RWPE2 (cell line): ENCODE data around the gene EEFSEC.

ENCODE experiments used
- ATAC-seq: fragments of 200-7000 bp; cut with Tn5 transposase; 3 replicates; pipeline ENCODE4 v1.9.1; 2021; ENCODE audit warnings: low read depth
- DNase-seq: peaks from one replicate; pipeline ENCODE4 v3.0.0-alpha.2; 2020; ENCODE audit warnings: low spot score
- H3K27ac ChIP-seq: fragments of 450-650 bp; 2 replicates; pipeline ENCODE4 v1.5.1; 2017; ENCODE audit warnings: mild to moderate bottlenecking; ENCODE audit not compliant: poor library complexity, severe bottlenecking
- H3K27me3 ChIP-seq: fragments of 250-450 bp; sonication (Bioruptor Pico); 2 replicates; pipeline ENCODE4 v1.5.1; 2021; ENCODE audit warnings: mild to moderate bottlenecking, moderate library complexity; ENCODE audit not compliant: insufficient read depth, poor library complexity, severe bottlenecking
- H3K36me3 ChIP-seq: fragments of 250-450 bp; sonication (Bioruptor Pico); 2 replicates; pipeline ENCODE4 v1.5.1; 2020; ENCODE audit warnings: low read depth, mild to moderate bottlenecking, moderate library complexity
- H3K4me1 ChIP-seq: fragments of 250-450 bp; sonication (Bioruptor Pico); 2 replicates; pipeline ENCODE4 v1.5.1; 2021; ENCODE audit warnings: mild to moderate bottlenecking, moderate library complexity; ENCODE audit not compliant: insufficient read depth, poor library complexity, severe bottlenecking
- H3K4me3 ChIP-seq: fragments of 250-450 bp; sonication (Bioruptor Pico); 2 replicates; pipeline ENCODE4 v1.5.1; 2021; ENCODE audit warnings: mild to moderate bottlenecking, moderate library complexity; ENCODE audit not compliant: severe bottlenecking
- H3K9me3 ChIP-seq: fragments of 250-450 bp; sonication (Bioruptor Pico); 2 replicates; pipeline ENCODE4 v1.5.1; 2021; ENCODE audit warnings: mild to moderate bottlenecking, moderate library complexity; ENCODE audit not compliant: severe bottlenecking
- TF ChIP-seq, protein P1 (sequence below): fragments of 450-650 bp; IDR thresholded peaks from one replicate; pipeline ENCODE4 v1.5.1; 2017; ENCODE audit warnings: mild to moderate bottlenecking, moderate library complexity; ENCODE audit not compliant: poor library complexity, severe bottlenecking

The EEFSEC gene

DNA sequence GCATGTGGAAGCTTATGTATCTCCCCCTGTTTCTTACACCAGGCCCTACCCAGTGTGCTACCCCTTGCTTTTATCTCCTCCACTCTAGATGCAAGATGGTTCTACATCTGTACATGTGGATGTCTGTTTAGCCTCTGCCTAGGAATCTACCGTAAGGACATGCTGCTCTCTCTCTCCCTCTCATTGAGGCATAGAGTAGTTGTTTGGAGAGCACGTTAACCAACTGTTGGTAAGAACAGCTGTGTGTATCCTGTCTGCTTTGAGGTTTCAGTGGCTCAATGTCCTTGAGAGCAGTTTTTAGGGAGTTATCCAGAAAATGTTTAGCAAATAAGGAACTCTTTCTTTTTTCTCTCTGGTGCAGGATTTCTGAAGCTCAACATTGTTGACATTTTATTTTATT lies 160.7 kb downstream of the EEFSEC start:
- TF ChIP-seq, protein P1, sequence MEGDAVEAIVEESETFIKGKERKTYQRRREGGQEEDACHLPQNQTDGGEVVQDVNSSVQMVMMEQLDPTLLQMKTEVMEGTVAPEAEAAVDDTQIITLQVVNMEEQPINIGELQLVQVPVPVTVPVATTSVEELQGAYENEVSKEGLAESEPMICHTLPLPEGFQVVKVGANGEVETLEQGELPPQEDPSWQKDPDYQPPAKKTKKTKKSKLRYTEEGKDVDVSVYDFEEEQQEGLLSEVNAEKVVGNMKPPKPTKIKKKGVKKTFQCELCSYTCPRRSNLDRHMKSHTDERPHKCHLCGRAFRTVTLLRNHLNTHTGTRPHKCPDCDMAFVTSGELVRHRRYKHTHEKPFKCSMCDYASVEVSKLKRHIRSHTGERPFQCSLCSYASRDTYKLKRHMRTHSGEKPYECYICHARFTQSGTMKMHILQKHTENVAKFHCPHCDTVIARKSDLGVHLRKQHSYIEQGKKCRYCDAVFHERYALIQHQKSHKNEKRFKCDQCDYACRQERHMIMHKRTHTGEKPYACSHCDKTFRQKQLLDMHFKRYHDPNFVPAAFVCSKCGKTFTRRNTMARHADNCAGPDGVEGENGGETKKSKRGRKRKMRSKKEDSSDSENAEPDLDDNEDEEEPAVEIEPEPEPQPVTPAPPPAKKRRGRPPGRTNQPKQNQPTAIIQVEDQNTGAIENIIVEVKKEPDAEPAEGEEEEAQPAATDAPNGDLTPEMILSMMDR, result no peak
- H3K4me1 ChIP-seq, result no peaks in the 10 kb centered on the region
- no peaks in the 10 kb centered on the region for H3K36me3 ChIP-seq
- no peaks in the 10 kb centered on the region for H3K27me3 ChIP-seq
- no peaks in the 10 kb centered on the region for H3K9me3 ChIP-seq
- DNase-seq (no peak), ATAC-seq (no peak)
- H3K27ac ChIP-seq, result no peak overlapping the region
- no peak overlapping the region for H3K4me3 ChIP-seq

DNA sequence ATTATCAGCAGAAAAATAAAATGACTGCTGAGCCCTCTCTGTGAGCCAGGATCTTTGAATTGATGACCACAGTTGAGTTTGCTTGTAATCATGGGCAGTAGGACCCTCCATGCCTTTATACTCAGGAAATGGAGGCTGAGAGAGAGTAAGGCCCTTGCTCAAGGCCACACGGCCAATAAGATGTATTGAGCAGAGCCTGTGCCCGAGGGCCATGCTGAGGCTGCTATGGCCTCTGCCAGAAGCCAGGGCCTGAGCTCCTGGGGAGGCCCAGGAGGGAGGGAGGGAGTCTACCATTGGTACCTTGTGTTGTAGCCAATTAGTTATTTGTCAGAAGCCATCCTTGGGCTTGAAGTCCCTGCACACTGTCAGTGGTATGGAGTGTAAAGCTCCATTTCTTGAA lies 162.0 kb downstream of the EEFSEC start:
- no peaks in the 10 kb centered on the region for H3K4me1 ChIP-seq
- TF ChIP-seq, protein P1, result no peak

DNA sequence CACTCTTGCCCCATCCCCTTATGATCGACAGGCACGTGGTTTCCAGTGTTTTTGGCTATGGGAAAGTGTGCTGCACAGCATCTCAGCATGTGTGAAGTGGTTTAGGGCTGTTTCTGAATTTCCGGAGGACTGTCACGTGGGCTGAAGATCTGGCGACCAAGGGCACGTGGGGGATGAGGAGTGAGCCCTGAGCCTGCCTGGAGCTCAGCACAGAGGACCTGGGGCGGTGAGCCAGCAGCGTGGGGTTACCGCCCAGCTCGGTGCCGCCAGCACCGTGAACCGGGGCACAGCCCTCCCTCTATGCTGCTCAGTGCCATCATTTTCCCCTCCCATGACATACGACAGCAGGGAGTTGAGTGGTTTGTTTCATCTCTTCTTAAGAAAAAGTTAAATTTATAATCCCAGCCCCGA lies 163.2 kb downstream of the EEFSEC start:
- TF ChIP-seq, protein P1, result no peak
- H3K4me1 ChIP-seq, result no peaks in the 10 kb centered on the region
- H3K27ac ChIP-seq, result no peak overlapping the region
- H3K36me3 ChIP-seq, result no peaks in the 10 kb centered on the region
- ATAC-seq (no peak), DNase-seq (no peak)
- H3K4me3 ChIP-seq, result no peak overlapping the region
- H3K9me3 ChIP-seq, result no peaks in the 10 kb centered on the region
- H3K27me3 ChIP-seq, result no peaks in the 10 kb centered on the region

More for the DNA sequence above, 162.0 kb downstream of the EEFSEC start:
- no peaks in the 10 kb centered on the region for H3K27me3 ChIP-seq
- no peaks in the 10 kb centered on the region for H3K36me3 ChIP-seq
- no peaks in the 10 kb centered on the region for H3K9me3 ChIP-seq
- no peak for DNase-seq
- no peak for ATAC-seq
- no peak overlapping the region for H3K4me3 ChIP-seq
- H3K27ac ChIP-seq, result no peak overlapping the region

DNA sequence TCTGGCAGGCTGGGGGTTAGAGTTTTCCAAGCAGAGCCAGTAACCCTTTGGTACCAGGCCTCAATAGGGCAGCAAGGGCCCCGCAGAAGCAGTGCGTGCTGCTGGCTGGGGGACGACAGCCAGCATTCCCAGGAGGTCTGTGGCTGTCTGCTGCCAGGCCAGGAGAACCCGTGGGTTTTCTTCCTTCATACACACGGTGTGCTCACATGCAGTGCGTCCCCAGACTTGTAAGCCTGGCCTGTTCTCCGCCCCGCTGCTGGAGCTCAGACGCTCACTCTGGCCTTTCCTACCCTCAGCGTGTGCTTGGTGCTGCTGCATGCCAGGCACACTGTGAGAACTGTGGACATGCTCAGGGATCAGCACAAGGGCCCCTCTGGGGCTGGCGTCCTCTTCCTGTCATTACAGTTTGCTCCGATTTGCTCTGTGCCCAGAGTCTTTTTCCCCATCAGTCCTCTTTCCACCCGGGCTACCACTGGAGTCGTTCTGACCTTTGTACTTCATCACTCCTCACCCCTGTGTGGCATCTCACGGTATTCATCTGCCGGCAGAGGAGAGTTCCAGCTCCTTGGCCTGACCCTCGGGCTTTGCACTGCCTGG lies 163.9 kb downstream of the EEFSEC start:
- Histone ChIP-seq H3K9me3 (no peaks in the 10 kb centered on the region), H3K27ac (no peak overlapping the region), H3K4me1 (no peaks in the 10 kb centered on the region), H3K36me3 (no peaks in the 10 kb centered on the region), H3K4me3 (no peak overlapping the region), H3K27me3 (no peaks in the 10 kb centered on the region)
- ATAC-seq, result no peak
- TF ChIP-seq, protein P1, result no peak
- no peak for DNase-seq

DNA sequence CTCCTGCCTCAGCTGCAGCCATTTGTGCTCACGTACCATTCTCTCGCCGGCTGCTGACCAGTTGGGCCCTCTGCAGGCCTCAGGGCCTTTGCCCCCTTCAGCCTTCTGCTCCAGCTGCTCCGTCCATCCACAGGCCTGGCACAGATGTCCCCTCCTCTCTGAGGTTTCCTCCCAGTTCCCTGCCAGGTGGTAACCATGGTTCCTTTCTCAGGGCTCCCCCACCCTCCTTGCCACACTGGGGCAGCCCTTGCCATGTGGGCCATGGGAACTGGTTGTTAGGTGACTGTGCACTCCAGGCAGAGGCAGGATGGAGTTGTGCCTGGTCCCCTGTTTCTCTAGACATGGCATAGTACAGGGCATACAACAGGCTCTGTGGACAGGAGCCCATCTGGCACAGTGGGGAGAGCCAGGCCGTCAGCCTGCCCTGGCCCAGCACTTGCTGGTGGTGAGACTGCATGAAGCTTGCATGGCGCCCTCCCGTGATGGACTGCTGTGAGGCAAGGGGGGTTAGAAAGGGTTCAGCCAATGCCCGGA lies 164.5 kb downstream of the EEFSEC start:
- Histone ChIP-seq H3K4me1 (no peaks in the 10 kb centered on the region), H3K27ac (no peak overlapping the region), H3K27me3 (no peaks in the 10 kb centered on the region), H3K36me3 (no peaks in the 10 kb centered on the region), H3K4me3 (no peak overlapping the region), H3K9me3 (no peaks in the 10 kb centered on the region)
- DNase-seq (no peak), ATAC-seq (no peak)
- TF ChIP-seq, protein P1, result no peak
